SK-N-SH treated with all-trans-retinoic acid at 6 μM for 48 hours (cell line): ENCODE measurements around the gene FMOD.

ENCODE experiments used
- ARNTL ChIP-seq: fragments of 450-650 bp; formaldehyde crosslinking; IDR thresholded peaks from 2 replicates; pipeline ENCODE4 v1.5.0; 2020; ENCODE audit warnings: low read depth, mild to moderate bottlenecking, moderate library complexity, borderline replicate concordance
- GLIS3 ChIP-seq: fragments of 250-450 bp; sonication (Bioruptor Pico); IDR thresholded peaks from 2 replicates; pipeline ENCODE4 v1.5.0; 2020; ENCODE audit warnings: mild to moderate bottlenecking, moderate library complexity
- ISL1 ChIP-seq: fragments of 250-450 bp; sonication (Bioruptor Pico); IDR thresholded peaks from 2 replicates; pipeline ENCODE4 v2.1.2; 2022; ENCODE audit warnings: mild to moderate bottlenecking, moderate library complexity
- OSR1 ChIP-seq: fragments of 250-450 bp; sonication (Bioruptor Pico); IDR thresholded peaks from 2 replicates; pipeline ENCODE4 v1.8.0; 2022; ENCODE audit warnings: moderate library complexity, mild to moderate bottlenecking, inconsistent platforms
- RARB ChIP-seq: fragments of 250-450 bp; sonication (Bioruptor Pico); IDR thresholded peaks from 2 replicates; pipeline ENCODE4 v1.8.0; 2021; ENCODE audit warnings: mild to moderate bottlenecking, moderate library complexity
- TCF4 ChIP-seq: fragments of 250-450 bp; sonication (Bioruptor Pico); IDR thresholded peaks from 2 replicates; pipeline ENCODE4 v1.8.0; 2021; ENCODE audit warnings: mild to moderate bottlenecking, moderate library complexity, borderline replicate concordance
- ZFP3 ChIP-seq: fragments of 250-450 bp; sonication (Bioruptor Pico); IDR thresholded peaks from 2 replicates; pipeline ENCODE4 v1.5.0; 2020; ENCODE audit warnings: mild to moderate bottlenecking, moderate library complexity
- TF ChIP-seq, protein P1 (sequence below): fragments of 250-450 bp; sonication (Bioruptor Pico); IDR thresholded peaks from 2 replicates; pipeline ENCODE4 v1.5.1; 2021; ENCODE audit warnings: mild to moderate bottlenecking, moderate library complexity
- TF ChIP-seq, protein P2 (sequence below): fragments of 250-450 bp; sonication (Bioruptor Pico); IDR thresholded peaks from 2 replicates; pipeline ENCODE4 v1.8.0; 2020; ENCODE audit warnings: mild to moderate bottlenecking, moderate library complexity, borderline replicate concordance
- TF ChIP-seq, protein P3 (sequence below): fragments of 250-450 bp; sonication (Bioruptor Pico); IDR thresholded peaks from 2 replicates; pipeline ENCODE4 v1.5.1; 2020; ENCODE audit warnings: low read depth, mild to moderate bottlenecking, moderate library complexity
- TF ChIP-seq, protein P4 (sequence below): fragments of 250-450 bp; sonication (Bioruptor Pico); IDR thresholded peaks from 2 replicates; pipeline ENCODE4 v1.8.0; 2021; ENCODE audit warnings: low read depth, mild to moderate bottlenecking, moderate library complexity, borderline replicate concordance
- TF ChIP-seq, protein P5 (sequence below): fragments of 250-450 bp; sonication (Bioruptor Pico); IDR thresholded peaks from 2 replicates; pipeline ENCODE4 v1.5.0; 2020; ENCODE audit warnings: mild to moderate bottlenecking, moderate library complexity

DNA sequence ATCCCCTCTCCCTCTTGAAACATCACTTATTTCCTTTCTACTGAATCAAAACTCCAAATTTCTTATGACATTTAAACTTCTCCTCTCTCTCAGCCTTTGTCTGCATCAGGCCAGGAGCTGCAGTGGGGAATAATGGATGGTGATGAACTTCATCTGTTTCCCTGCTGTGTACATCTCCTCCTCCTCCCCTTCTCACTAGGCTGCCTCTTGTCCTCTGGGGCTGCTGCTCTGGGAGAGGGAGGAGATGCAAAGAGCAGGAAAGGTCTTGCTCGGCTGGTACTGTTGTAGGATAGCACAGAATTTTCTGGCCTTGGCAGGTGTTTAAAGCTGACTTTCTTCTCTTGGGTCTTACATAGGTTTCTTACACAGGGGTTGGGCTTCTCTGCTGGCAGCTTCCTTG, 31.1 kb upstream of the FMOD start:
- no peak for TF ChIP-seq ISL1 (CRISPR knock-in tag)
- TF ChIP-seq, protein P1, sequence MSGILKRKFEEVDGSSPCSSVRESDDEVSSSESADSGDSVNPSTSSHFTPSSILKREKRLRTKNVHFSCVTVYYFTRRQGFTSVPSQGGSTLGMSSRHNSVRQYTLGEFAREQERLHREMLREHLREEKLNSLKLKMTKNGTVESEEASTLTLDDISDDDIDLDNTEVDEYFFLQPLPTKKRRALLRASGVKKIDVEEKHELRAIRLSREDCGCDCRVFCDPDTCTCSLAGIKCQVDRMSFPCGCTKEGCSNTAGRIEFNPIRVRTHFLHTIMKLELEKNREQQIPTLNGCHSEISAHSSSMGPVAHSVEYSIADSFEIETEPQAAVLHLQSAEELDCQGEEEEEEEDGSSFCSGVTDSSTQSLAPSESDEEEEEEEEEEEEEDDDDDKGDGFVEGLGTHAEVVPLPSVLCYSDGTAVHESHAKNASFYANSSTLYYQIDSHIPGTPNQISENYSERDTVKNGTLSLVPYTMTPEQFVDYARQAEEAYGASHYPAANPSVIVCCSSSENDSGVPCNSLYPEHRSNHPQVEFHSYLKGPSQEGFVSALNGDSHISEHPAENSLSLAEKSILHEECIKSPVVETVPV (CRISPR knock-in tag), result no peak
- TF ChIP-seq, protein P2, sequence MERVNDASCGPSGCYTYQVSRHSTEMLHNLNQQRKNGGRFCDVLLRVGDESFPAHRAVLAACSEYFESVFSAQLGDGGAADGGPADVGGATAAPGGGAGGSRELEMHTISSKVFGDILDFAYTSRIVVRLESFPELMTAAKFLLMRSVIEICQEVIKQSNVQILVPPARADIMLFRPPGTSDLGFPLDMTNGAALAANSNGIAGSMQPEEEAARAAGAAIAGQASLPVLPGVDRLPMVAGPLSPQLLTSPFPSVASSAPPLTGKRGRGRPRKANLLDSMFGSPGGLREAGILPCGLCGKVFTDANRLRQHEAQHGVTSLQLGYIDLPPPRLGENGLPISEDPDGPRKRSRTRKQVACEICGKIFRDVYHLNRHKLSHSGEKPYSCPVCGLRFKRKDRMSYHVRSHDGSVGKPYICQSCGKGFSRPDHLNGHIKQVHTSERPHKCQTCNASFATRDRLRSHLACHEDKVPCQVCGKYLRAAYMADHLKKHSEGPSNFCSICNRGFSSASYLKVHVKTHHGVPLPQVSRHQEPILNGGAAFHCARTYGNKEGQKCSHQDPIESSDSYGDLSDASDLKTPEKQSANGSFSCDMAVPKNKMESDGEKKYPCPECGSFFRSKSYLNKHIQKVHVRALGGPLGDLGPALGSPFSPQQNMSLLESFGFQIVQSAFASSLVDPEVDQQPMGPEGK (CRISPR knock-in tag), result no peak
- no peak for TF ChIP-seq TCF4 (CRISPR knock-in tag)
- TF ChIP-seq ZFP3 (CRISPR knock-in tag), result no peak
- TF ChIP-seq, protein P3, sequence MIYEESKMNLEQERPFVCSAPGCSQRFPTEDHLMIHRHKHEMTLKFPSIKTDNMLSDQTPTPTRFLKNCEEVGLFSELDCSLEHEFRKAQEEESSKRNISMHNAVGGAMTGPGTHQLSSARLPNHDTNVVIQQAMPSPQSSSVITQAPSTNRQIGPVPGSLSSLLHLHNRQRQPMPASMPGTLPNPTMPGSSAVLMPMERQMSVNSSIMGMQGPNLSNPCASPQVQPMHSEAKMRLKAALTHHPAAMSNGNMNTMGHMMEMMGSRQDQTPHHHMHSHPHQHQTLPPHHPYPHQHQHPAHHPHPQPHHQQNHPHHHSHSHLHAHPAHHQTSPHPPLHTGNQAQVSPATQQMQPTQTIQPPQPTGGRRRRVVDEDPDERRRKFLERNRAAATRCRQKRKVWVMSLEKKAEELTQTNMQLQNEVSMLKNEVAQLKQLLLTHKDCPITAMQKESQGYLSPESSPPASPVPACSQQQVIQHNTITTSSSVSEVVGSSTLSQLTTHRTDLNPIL (CRISPR knock-in tag), result no peak
- TF ChIP-seq, protein P4, sequence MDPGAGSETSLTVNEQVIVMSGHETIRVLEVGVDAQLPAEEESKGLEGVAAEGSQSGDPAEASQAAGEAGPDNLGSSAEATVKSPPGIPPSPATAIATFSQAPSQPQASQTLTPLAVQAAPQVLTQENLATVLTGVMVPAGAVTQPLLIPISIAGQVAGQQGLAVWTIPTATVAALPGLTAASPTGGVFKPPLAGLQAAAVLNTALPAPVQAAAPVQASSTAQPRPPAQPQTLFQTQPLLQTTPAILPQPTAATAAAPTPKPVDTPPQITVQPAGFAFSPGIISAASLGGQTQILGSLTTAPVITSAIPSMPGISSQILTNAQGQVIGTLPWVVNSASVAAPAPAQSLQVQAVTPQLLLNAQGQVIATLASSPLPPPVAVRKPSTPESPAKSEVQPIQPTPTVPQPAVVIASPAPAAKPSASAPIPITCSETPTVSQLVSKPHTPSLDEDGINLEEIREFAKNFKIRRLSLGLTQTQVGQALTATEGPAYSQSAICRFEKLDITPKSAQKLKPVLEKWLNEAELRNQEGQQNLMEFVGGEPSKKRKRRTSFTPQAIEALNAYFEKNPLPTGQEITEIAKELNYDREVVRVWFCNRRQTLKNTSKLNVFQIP, result no peak
- no peak for TF ChIP-seq RARB
- TF ChIP-seq ARNTL, result no peak
- TF ChIP-seq OSR1, result no peak
- no peak for TF ChIP-seq GLIS3 (CRISPR knock-in tag)
- TF ChIP-seq, protein P5, sequence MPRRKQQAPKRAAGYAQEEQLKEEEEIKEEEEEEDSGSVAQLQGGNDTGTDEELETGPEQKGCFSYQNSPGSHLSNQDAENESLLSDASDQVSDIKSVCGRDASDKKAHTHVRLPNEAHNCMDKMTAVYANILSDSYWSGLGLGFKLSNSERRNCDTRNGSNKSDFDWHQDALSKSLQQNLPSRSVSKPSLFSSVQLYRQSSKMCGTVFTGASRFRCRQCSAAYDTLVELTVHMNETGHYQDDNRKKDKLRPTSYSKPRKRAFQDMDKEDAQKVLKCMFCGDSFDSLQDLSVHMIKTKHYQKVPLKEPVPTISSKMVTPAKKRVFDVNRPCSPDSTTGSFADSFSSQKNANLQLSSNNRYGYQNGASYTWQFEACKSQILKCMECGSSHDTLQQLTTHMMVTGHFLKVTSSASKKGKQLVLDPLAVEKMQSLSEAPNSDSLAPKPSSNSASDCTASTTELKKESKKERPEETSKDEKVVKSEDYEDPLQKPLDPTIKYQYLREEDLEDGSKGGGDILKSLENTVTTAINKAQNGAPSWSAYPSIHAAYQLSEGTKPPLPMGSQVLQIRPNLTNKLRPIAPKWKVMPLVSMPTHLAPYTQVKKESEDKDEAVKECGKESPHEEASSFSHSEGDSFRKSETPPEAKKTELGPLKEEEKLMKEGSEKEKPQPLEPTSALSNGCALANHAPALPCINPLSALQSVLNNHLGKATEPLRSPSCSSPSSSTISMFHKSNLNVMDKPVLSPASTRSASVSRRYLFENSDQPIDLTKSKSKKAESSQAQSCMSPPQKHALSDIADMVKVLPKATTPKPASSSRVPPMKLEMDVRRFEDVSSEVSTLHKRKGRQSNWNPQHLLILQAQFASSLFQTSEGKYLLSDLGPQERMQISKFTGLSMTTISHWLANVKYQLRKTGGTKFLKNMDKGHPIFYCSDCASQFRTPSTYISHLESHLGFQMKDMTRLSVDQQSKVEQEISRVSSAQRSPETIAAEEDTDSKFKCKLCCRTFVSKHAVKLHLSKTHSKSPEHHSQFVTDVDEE (CRISPR knock-in tag), result no peak
